ENCODE data around the gene CFAP210.

Gene CFAP210

GRCh38 chr2:169727065-169727464 is 32.9 kb upstream of the CFAP210 start:
- no peak overlapping the region for H3K4me3 Mint-ChIP-seq
- no peak overlapping the region for H3K27ac Mint-ChIP-seq

GRCh38 chr2:169721016-169721415 is 26.8 kb upstream of the CFAP210 start:
- Mint-ChIP-seq H3K4me1 (peaks cover 8% of the 10 kb centered on the region), H3K4me3 (no peak overlapping the region), H3K27ac (no peak overlapping the region), H3K36me3 (ENCODE audit: low read depth) (peaks cover 4% of the 10 kb centered on the region), H3K9me3 (no peaks in the 10 kb centered on the region), H3K27me3 (ENCODE audit: low read depth, poor library complexity) (no peaks in the 10 kb centered on the region)
- DNase-seq = no peak
- no peak for TF ChIP-seq CTCF (IDR thresholded peaks at IDR 0.05)

More at GRCh38 chr2:169727065-169727464, 32.9 kb upstream of the CFAP210 start:
- DNase-seq = no peak
- no peaks in the 10 kb centered on the region for H3K4me1 Mint-ChIP-seq
- peaks cover 4% of the 10 kb centered on the region for H3K36me3 Mint-ChIP-seq (ENCODE audit: low read depth)
- no peak for TF ChIP-seq CTCF (IDR thresholded peaks at IDR 0.05)
- peaks cover 2% of the 10 kb centered on the region for H3K27me3 Mint-ChIP-seq (ENCODE audit: low read depth, poor library complexity)
- no peaks in the 10 kb centered on the region for H3K9me3 Mint-ChIP-seq

- H3K36me3 Mint-ChIP-seq (ENCODE audit: low read depth) = peaks cover 4% of the 10 kb centered on the region
- H3K4me3 Mint-ChIP-seq = no peak overlapping the region
- H3K27ac Mint-ChIP-seq = no peak overlapping the region
- no peak for DNase-seq
- H3K27me3 Mint-ChIP-seq (ENCODE audit: low read depth, poor library complexity) = no peaks in the 10 kb centered on the region
- H3K4me1 Mint-ChIP-seq = peaks cover 20% of the 10 kb centered on the region
- no peak for TF ChIP-seq CTCF (IDR thresholded peaks at IDR 0.05)
- no peaks in the 10 kb centered on the region for H3K9me3 Mint-ChIP-seq
These were observed 24.8 kb upstream of the CFAP210 start for GRCh38 chr2:169718930-169719504.

- no peak overlapping the region for H3K4me3 Mint-ChIP-seq
- no peak overlapping the region for H3K27ac Mint-ChIP-seq
- H3K9me3 Mint-ChIP-seq = no peaks in the 10 kb centered on the region
- H3K4me1 Mint-ChIP-seq = peaks cover 20% of the 10 kb centered on the region
- no peaks in the 10 kb centered on the region for H3K36me3 Mint-ChIP-seq (ENCODE audit: low read depth)
- DNase-seq = no peak
- no peak for TF ChIP-seq CTCF (IDR thresholded peaks at IDR 0.05)
- no peaks in the 10 kb centered on the region for H3K27me3 Mint-ChIP-seq (ENCODE audit: low read depth, poor library complexity)
These were observed 23.5 kb upstream of the CFAP210 start for GRCh38 chr2:169717691-169718063.

GRCh38 chr2:169716938-169717690 is 22.9 kb upstream of the CFAP210 start:
- peaks cover 5% of the 10 kb centered on the region for H3K36me3 Mint-ChIP-seq (ENCODE audit: low read depth)
- H3K27ac Mint-ChIP-seq = no peak overlapping the region
- TF ChIP-seq CTCF (IDR thresholded peaks at IDR 0.05) = no peak
- H3K9me3 Mint-ChIP-seq = peaks cover 2% of the 10 kb centered on the region
- no peaks in the 10 kb centered on the region for H3K27me3 Mint-ChIP-seq (ENCODE audit: low read depth, poor library complexity)
- no peak overlapping the region for H3K4me3 Mint-ChIP-seq
- peaks cover 20% of the 10 kb centered on the region for H3K4me1 Mint-ChIP-seq
- DNase-seq = no peak
